ENCODE measurements around the gene NABP2.

The NABP2 gene

GRCh38 chr12:56257491-56258067 lies 33.4 kb downstream of the NABP2 start:
- peak; percentile 84 for DNase-seq
- H3K79me2 ChIP-seq (ENCODE audit: control insufficient read depth, insufficient read depth, low read length): peaks cover 6% of the 10 kb centered on the region
- no peak overlapping the region for H4K5ac ChIP-seq (ENCODE audit: low read length)
- no peak overlapping the region for H4K8ac ChIP-seq (ENCODE audit: low read depth, low read length)
- peaks cover 13% of the 10 kb centered on the region for H3K79me1 ChIP-seq (ENCODE audit: low read length)
- peak overlapping the region; percentile 86 for H3K4me3 ChIP-seq (ENCODE audit: low read length)
- H2BK120ac ChIP-seq (ENCODE audit: low read depth, low read length): no peak overlapping the region
- peak overlapping the region; percentile 32 for H3K27ac ChIP-seq (ENCODE audit: low read depth, low read length)
- peak overlapping the region; percentile 42 for H3K18ac ChIP-seq (ENCODE audit: low read length)
- H3K56ac ChIP-seq (ENCODE audit: low read length): peak overlapping the region; percentile 98
- peaks cover 15% of the 10 kb centered on the region for H3K36me3 ChIP-seq (ENCODE audit: control insufficient read depth, insufficient read depth, low read length)
- no peak overlapping the region for H2BK15ac ChIP-seq (replicated peaks; ENCODE audit: low read depth)
- no CpG with 5 or more reads among the region's 27 CpGs for WGBS (ENCODE audit: extremely low coverage, insufficient coverage, low lambda C conversion rate)
- peak overlapping the region; percentile 72 for H3K4me2 ChIP-seq (ENCODE audit: low read length)
- H3K27me3 ChIP-seq (ENCODE audit: insufficient read depth, low read length, poor library complexity): no peaks in the 10 kb centered on the region
- H3K9ac ChIP-seq (ENCODE audit: low read length): peak overlapping the region; percentile 97
- H2AK5ac ChIP-seq (ENCODE audit: low read length): no peak overlapping the region
- peak overlapping the region; percentile 57 for H3K4ac ChIP-seq (ENCODE audit: low read depth, low read length)
- peak overlapping the region; percentile 98 for H3K23ac ChIP-seq (ENCODE audit: low read length)
- H3K4me1 ChIP-seq (ENCODE audit: control insufficient read depth, low read depth, low read length): peaks cover 8% of the 10 kb centered on the region
- peak overlapping the region; percentile 51 for H2BK5ac ChIP-seq (ENCODE audit: low read length)

GRCh38 chr12:56258068-56258819 lies 34.1 kb downstream of the NABP2 start, which contains the start of gene ANKRD52:
ANKRD52 (minus strand) TSS chr12:56258384; CDS start chr12:56258269, 115 bp downstream.
- no peak within 1 kb of the TSS for H2BK15ac ChIP-seq (replicated peaks; ENCODE audit: low read depth)
- no peak within 1 kb of the TSS for H4K8ac ChIP-seq (ENCODE audit: low read depth, low read length)
- peaks cover 8% of the 10 kb centered on the region for H3K4me1 ChIP-seq (ENCODE audit: control insufficient read depth, low read depth, low read length)
- H3K4ac ChIP-seq (ENCODE audit: low read depth, low read length): peak within 1 kb of the TSS; percentile 57
- peak within 1 kb of the TSS; percentile 32 for H3K27ac ChIP-seq (ENCODE audit: low read depth, low read length)
- no peaks in the 10 kb centered on the region for H3K27me3 ChIP-seq (ENCODE audit: insufficient read depth, low read length, poor library complexity)
- H3K18ac ChIP-seq (ENCODE audit: low read length): peak within 1 kb of the TSS; percentile 90
- DNase-seq: peak; percentile 72
- H2BK120ac ChIP-seq (ENCODE audit: low read depth, low read length): peak within 1 kb of the TSS; percentile 32
- H3K4me3 ChIP-seq (ENCODE audit: low read length): peak within 1 kb of the TSS; percentile 86
- H3K23ac ChIP-seq (ENCODE audit: low read length): peak within 1 kb of the TSS; percentile 98
- WGBS (ENCODE audit: extremely low coverage, insufficient coverage, low lambda C conversion rate): no CpG with 5 or more reads among the region's 78 CpGs
- H2BK5ac ChIP-seq (ENCODE audit: low read length): peak within 1 kb of the TSS; percentile 79
- H3K56ac ChIP-seq (ENCODE audit: low read length): peak within 1 kb of the TSS; percentile 98
- peaks cover 9% of the 10 kb centered on the region for H3K36me3 ChIP-seq (ENCODE audit: control insufficient read depth, insufficient read depth, low read length)
- H2AK5ac ChIP-seq (ENCODE audit: low read length): no peak within 1 kb of the TSS
- H4K5ac ChIP-seq (ENCODE audit: low read length): peak within 1 kb of the TSS; percentile 68
- H3K79me1 ChIP-seq (ENCODE audit: low read length): peaks cover 12% of the 10 kb centered on the region
- peaks cover 6% of the 10 kb centered on the region for H3K79me2 ChIP-seq (ENCODE audit: control insufficient read depth, insufficient read depth, low read length)
- peak within 1 kb of the TSS; percentile 97 for H3K9ac ChIP-seq (ENCODE audit: low read length)
- peak within 1 kb of the TSS; percentile 72 for H3K4me2 ChIP-seq (ENCODE audit: low read length)

GRCh38 chr12:56258820-56259183 lies 34.7 kb downstream of the NABP2 start:
- Histone ChIP-seq H3K56ac (ENCODE audit: low read length) (peak overlapping the region; percentile 83), H3K9ac (ENCODE audit: low read length) (peak overlapping the region; percentile 70), H3K4ac (ENCODE audit: low read depth, low read length) (no peak overlapping the region), H3K4me2 (ENCODE audit: low read length) (peak overlapping the region; percentile 47), H3K79me2 (ENCODE audit: control insufficient read depth, insufficient read depth, low read length) (peaks cover 6% of the 10 kb centered on the region), H3K36me3 (ENCODE audit: control insufficient read depth, insufficient read depth, low read length) (peaks cover 5% of the 10 kb centered on the region), H4K8ac (ENCODE audit: low read depth, low read length) (no peak overlapping the region), H3K4me3 (ENCODE audit: low read length) (peak overlapping the region; percentile 22), H3K27ac (ENCODE audit: low read depth, low read length) (no peak overlapping the region), H2AK5ac (ENCODE audit: low read length) (no peak overlapping the region), H3K79me1 (ENCODE audit: low read length) (peaks cover 12% of the 10 kb centered on the region), H2BK5ac (ENCODE audit: low read length) (no peak overlapping the region), H2BK120ac (ENCODE audit: low read depth, low read length) (no peak overlapping the region), H3K4me1 (ENCODE audit: control insufficient read depth, low read depth, low read length) (peaks cover 8% of the 10 kb centered on the region), H3K23ac (ENCODE audit: low read length) (no peak overlapping the region), H3K27me3 (ENCODE audit: insufficient read depth, low read length, poor library complexity) (no peaks in the 10 kb centered on the region), H3K18ac (ENCODE audit: low read length) (peak overlapping the region; percentile 90), H4K5ac (ENCODE audit: low read length) (peak overlapping the region; percentile 68), H2BK15ac (replicated peaks; ENCODE audit: low read depth) (no peak overlapping the region)
- DNase-seq: no peak
- WGBS (ENCODE audit: extremely low coverage, insufficient coverage, low lambda C conversion rate): no CpG with 5 or more reads among the region's 9 CpGs

GRCh38 chr12:56260380-56260779 lies 36.2 kb downstream of the NABP2 start:
- H3K9ac ChIP-seq (ENCODE audit: low read length): no peak overlapping the region
- no peak overlapping the region for H3K18ac ChIP-seq (ENCODE audit: low read length)
- no CpG with 5 or more reads among the region's 8 CpGs for WGBS (ENCODE audit: extremely low coverage, insufficient coverage, low lambda C conversion rate)
- DNase-seq: no peak
- H3K4me1 ChIP-seq (ENCODE audit: control insufficient read depth, low read depth, low read length): peaks cover 8% of the 10 kb centered on the region
- H4K5ac ChIP-seq (ENCODE audit: low read length): no peak overlapping the region
- H2BK5ac ChIP-seq (ENCODE audit: low read length): no peak overlapping the region
- peaks cover 12% of the 10 kb centered on the region for H3K79me1 ChIP-seq (ENCODE audit: low read length)
- H2AK5ac ChIP-seq (ENCODE audit: low read length): no peak overlapping the region
- H3K4me2 ChIP-seq (ENCODE audit: low read length): no peak overlapping the region
- no peak overlapping the region for H3K56ac ChIP-seq (ENCODE audit: low read length)
- no peak overlapping the region for H3K4ac ChIP-seq (ENCODE audit: low read depth, low read length)
- peaks cover 6% of the 10 kb centered on the region for H3K79me2 ChIP-seq (ENCODE audit: control insufficient read depth, insufficient read depth, low read length)
- H3K36me3 ChIP-seq (ENCODE audit: control insufficient read depth, insufficient read depth, low read length): peaks cover 3% of the 10 kb centered on the region
- H3K27ac ChIP-seq (ENCODE audit: low read depth, low read length): no peak overlapping the region
- no peak overlapping the region for H2BK120ac ChIP-seq (ENCODE audit: low read depth, low read length)
- no peak overlapping the region for H3K23ac ChIP-seq (ENCODE audit: low read length)
- no peak overlapping the region for H2BK15ac ChIP-seq (replicated peaks; ENCODE audit: low read depth)
- no peaks in the 10 kb centered on the region for H3K27me3 ChIP-seq (ENCODE audit: insufficient read depth, low read length, poor library complexity)
- no peak overlapping the region for H3K4me3 ChIP-seq (ENCODE audit: low read length)
- H4K8ac ChIP-seq (ENCODE audit: low read depth, low read length): no peak overlapping the region

- H3K27me3 ChIP-seq (ENCODE audit: insufficient read depth, low read length, poor library complexity): no peaks in the 10 kb centered on the region
- no CpG with 5 or more reads among the region's 3 CpGs for WGBS (ENCODE audit: extremely low coverage, insufficient coverage, low lambda C conversion rate)
- no peak overlapping the region for H2AK5ac ChIP-seq (ENCODE audit: low read length)
- H2BK15ac ChIP-seq (replicated peaks; ENCODE audit: low read depth): no peak overlapping the region
- H3K79me2 ChIP-seq (ENCODE audit: control insufficient read depth, insufficient read depth, low read length): peaks cover 3% of the 10 kb centered on the region
- no peak overlapping the region for H3K4me3 ChIP-seq (ENCODE audit: low read length)
- H2BK5ac ChIP-seq (ENCODE audit: low read length): no peak overlapping the region
- H3K4me1 ChIP-seq (ENCODE audit: control insufficient read depth, low read depth, low read length): peaks cover 8% of the 10 kb centered on the region
- no peak overlapping the region for H4K8ac ChIP-seq (ENCODE audit: low read depth, low read length)
- H3K18ac ChIP-seq (ENCODE audit: low read length): no peak overlapping the region
- no peak overlapping the region for H3K9ac ChIP-seq (ENCODE audit: low read length)
- DNase-seq: no peak
- peaks cover 8% of the 10 kb centered on the region for H3K79me1 ChIP-seq (ENCODE audit: low read length)
- H3K23ac ChIP-seq (ENCODE audit: low read length): no peak overlapping the region
- H2BK120ac ChIP-seq (ENCODE audit: low read depth, low read length): no peak overlapping the region
- no peak overlapping the region for H3K4ac ChIP-seq (ENCODE audit: low read depth, low read length)
- H3K27ac ChIP-seq (ENCODE audit: low read depth, low read length): no peak overlapping the region
- no peak overlapping the region for H3K56ac ChIP-seq (ENCODE audit: low read length)
- no peak overlapping the region for H3K4me2 ChIP-seq (ENCODE audit: low read length)
- peaks cover under 1% of the 10 kb centered on the region for H3K36me3 ChIP-seq (ENCODE audit: control insufficient read depth, insufficient read depth, low read length)
- no peak overlapping the region for H4K5ac ChIP-seq (ENCODE audit: low read length)
Observed at GRCh38 chr12:56260921-56261320, 36.8 kb downstream of the NABP2 start.

All from mesendoderm (in vitro differentiated cells).